Stimulated activated CD4-positive, alpha-beta T cell treated with anti-CD3 and anti-CD28 coated beads, Interleukin-15, amount 100 ng/mL, for 1 hour (primary cell): ENCODE data around the gene ARHGAP30.

ENCODE experiments used
- DNase-seq, 2 donors: peaks; one replicate each; pipeline ENCODE4 v3.0.0-alpha.2; 2020; ENCODE audit warnings: low read depth in 1 of 2, low spot score in 1 of 2

Gene ARHGAP30

GRCh38 chr1:161013488-161014230 lies 56.0 kb downstream of the ARHGAP30 start:
- DNase-seq = peak; percentile 25

- DNase-seq = no peak
Measured at GRCh38 chr1:161013131-161013487, 56.6 kb downstream of the ARHGAP30 start.

- DNase-seq = no peak
Measured at GRCh38 chr1:161012420-161012819, 57.3 kb downstream of the ARHGAP30 start.

- no peak for DNase-seq
Measured at GRCh38 chr1:161009602-161010211, 60.0 kb downstream of the ARHGAP30 start.

GRCh38 chr1:161008869-161009510 lies 60.7 kb downstream of the ARHGAP30 start:
- no peak for DNase-seq

- DNase-seq = no peak
Measured at GRCh38 chr1:161007369-161007768, 62.3 kb downstream of the ARHGAP30 start.

- DNase-seq = no peak
Measured at GRCh38 chr1:161006563-161006962, 63.1 kb downstream of the ARHGAP30 start.

GRCh38 chr1:161001525-161001924 lies 68.2 kb downstream of the ARHGAP30 start:
- DNase-seq = no peak

GRCh38 chr1:161000736-161001480 lies 68.8 kb downstream of the ARHGAP30 start:
- no peak for DNase-seq

GRCh38 chr1:160999376-160999775 lies 70.3 kb downstream of the ARHGAP30 start:
- no peak for DNase-seq

GRCh38 chr1:160997323-160998038 lies 72.2 kb downstream of the ARHGAP30 start:
- peak; percentile 12 to 26 for DNase-seq
